Astrocyte (in vitro differentiated cells and primary cell): ENCODE results near the gene CNST. TPM values are rescaled to one million over a fixed set of nuclear protein-coding genes. Genes with fewer than 3 reads are reported as not detected.
"Not testable (repeated sequence)": the region's sequence is repeated elsewhere in the genome, so short reads cannot be mapped to it uniquely, and the experiment has no call there.

ENCODE experiments used
- DNase-seq: peaks from one replicate; pipeline ENCODE4 v3.0.0-alpha.2; 2010; ENCODE audit warnings: low read depth
- FAIRE-seq: peaks from 2 replicates; lab custom pipeline; 2011; peaks lifted over from hg19 to GRCh38; lab: Jason Lieb, UNC
- H2AFZ ChIP-seq: 2 replicates; pipeline ENCODE4 v1.6.0; 2012; ENCODE audit warnings: low read depth, low read length, inconsistent platforms
- H3K27ac ChIP-seq: 2 replicates; pipeline ENCODE4 v1.5.1; 2011; ENCODE audit warnings: low read depth, low read length, inconsistent platforms
- H3K27me3 ChIP-seq: 2 replicates; pipeline ENCODE4 v1.6.0; 2011; ENCODE audit warnings: low read length, inconsistent platforms; ENCODE audit not compliant: insufficient read depth
- H3K36me3 ChIP-seq: 2 replicates; pipeline ENCODE4 v1.5.1; 2011; ENCODE audit warnings: low read length, inconsistent platforms; ENCODE audit not compliant: insufficient read depth
- H3K4me1 ChIP-seq: 2 replicates; pipeline ENCODE4 v1.5.1; 2011; ENCODE audit warnings: low read length, inconsistent platforms; ENCODE audit not compliant: insufficient read depth
- H3K4me2 ChIP-seq: 2 replicates; pipeline ENCODE4 v1.6.0; 2012; ENCODE audit warnings: low read length, inconsistent platforms
- H3K4me3 ChIP-seq: 2 replicates; pipeline ENCODE4 v1.5.1; 2011; ENCODE audit warnings: low read depth, mild to moderate bottlenecking, low read length, inconsistent platforms; ENCODE audit not compliant: insufficient read depth
- H3K79me2 ChIP-seq: 2 replicates; pipeline ENCODE4 v1.6.0; 2012; ENCODE audit warnings: mild to moderate bottlenecking, low read length, inconsistent platforms; ENCODE audit not compliant: insufficient read depth
- H3K9ac ChIP-seq: 2 replicates; pipeline ENCODE4 v1.6.0; 2012; ENCODE audit warnings: mild to moderate bottlenecking, low read length, inconsistent platforms
- H3K9me3 ChIP-seq: 2 replicates; pipeline ENCODE4 v1.5.1; 2012; ENCODE audit warnings: low read depth, mild to moderate bottlenecking, low read length, inconsistent platforms; ENCODE audit not compliant: insufficient read depth
- H4K20me1 ChIP-seq: 2 replicates; pipeline ENCODE4 v1.6.0; 2012; ENCODE audit warnings: low read length, inconsistent platforms; ENCODE audit not compliant: insufficient read depth
- H3K27ac Mint-ChIP-seq: one replicate; pipeline ENCODE4 v1.8.0; 2021; ENCODE audit warnings: mild to moderate bottlenecking, mixed read lengths; ENCODE audit not compliant: unreplicated experiment
- H3K27me3 Mint-ChIP-seq: one replicate; pipeline ENCODE4 v1.8.0; 2021; ENCODE audit warnings: low read depth, mixed read lengths; ENCODE audit not compliant: unreplicated experiment
- H3K36me3 Mint-ChIP-seq: one replicate; pipeline ENCODE4 v1.8.0; 2021; ENCODE audit warnings: low read depth, mixed read lengths; ENCODE audit not compliant: unreplicated experiment
- H3K4me1 Mint-ChIP-seq: one replicate; pipeline ENCODE4 v1.8.0; 2021; ENCODE audit warnings: low read depth, mixed read lengths; ENCODE audit not compliant: unreplicated experiment
- H3K4me3 Mint-ChIP-seq: one replicate; pipeline ENCODE4 v1.8.0; 2021; ENCODE audit warnings: mild to moderate bottlenecking, moderate library complexity, mixed read lengths; ENCODE audit not compliant: unreplicated experiment
- H3K9me3 Mint-ChIP-seq: one replicate; pipeline ENCODE4 v1.8.0; 2021; ENCODE audit warnings: mild to moderate bottlenecking, mixed read lengths; ENCODE audit not compliant: unreplicated experiment
- EZH2 ChIP-seq: IDR thresholded peaks from 2 replicates; pipeline ENCODE4 v1.6.1; 2012; ENCODE audit warnings: mild to moderate bottlenecking, low read length, inconsistent platforms; ENCODE audit not compliant: insufficient read depth
- total RNA-seq: library from RNA; stranded (reverse); gene quantifications from 2 replicates; pipeline ENCODE4 v1.2.1, GENCODE V29; 2021
- TF ChIP-seq, protein P1 (sequence below): IDR thresholded peaks from 2 replicates; pipeline ENCODE4 v1.5.1; 2011; ENCODE audit warnings: low read depth, mild to moderate bottlenecking, inconsistent platforms, low read length, moderate library complexity; ENCODE audit not compliant: insufficient read depth

CNST gene
- total RNA-seq, 1 donor from 2014 or later = 19.8 TPM

- H4K20me1 ChIP-seq = no peaks in the 10 kb centered on the region
- peak overlapping the region; percentile 9 for H3K4me3 Mint-ChIP-seq
- no peak for FAIRE-seq
Observed at GRCh38 chr1:246711548-246712003, 145.3 kb downstream of the CNST start.

GRCh38 chr1:246712428-246712827 is 146.2 kb downstream of the CNST start:
- peaks cover 33% of the 10 kb centered on the region for H3K27me3 Mint-ChIP-seq
- DNase-seq, H3K27me3 ChIP-seq, H3K4me2 ChIP-seq, H4K20me1 ChIP-seq, H3K27ac ChIP-seq, H3K9ac ChIP-seq, H3K79me2 ChIP-seq, H3K4me3 ChIP-seq, H3K36me3 ChIP-seq, H3K9me3 ChIP-seq, H3K4me1 ChIP-seq, H3K27ac Mint-ChIP-seq, FAIRE-seq, H3K36me3 Mint-ChIP-seq, H2AFZ ChIP-seq, H3K4me3 Mint-ChIP-seq, H3K4me1 Mint-ChIP-seq: not testable (repeated sequence)
- H3K9me3 Mint-ChIP-seq = peaks cover 43% of the 10 kb centered on the region

More at GRCh38 chr1:246711548-246712003, 145.3 kb downstream of the CNST start:
- Histone ChIP-seq H3K27ac (no peak overlapping the region), H3K4me2 (no peak overlapping the region), H3K4me3 (no peak overlapping the region), H2AFZ (no peak overlapping the region), H3K79me2 (no peaks in the 10 kb centered on the region), H3K9ac (no peak overlapping the region), H3K4me1 (no peaks in the 10 kb centered on the region), H3K27me3 (no peaks in the 10 kb centered on the region), H3K9me3 (no peaks in the 10 kb centered on the region), H3K36me3 (no peaks in the 10 kb centered on the region)
- Mint-ChIP-seq H3K27me3 (peaks cover 33% of the 10 kb centered on the region), H3K27ac (no peak overlapping the region), H3K9me3 (peaks cover 40% of the 10 kb centered on the region), H3K4me1 (no peaks in the 10 kb centered on the region), H3K36me3 (peaks cover 3% of the 10 kb centered on the region)
- TF ChIP-seq, protein P1, sequence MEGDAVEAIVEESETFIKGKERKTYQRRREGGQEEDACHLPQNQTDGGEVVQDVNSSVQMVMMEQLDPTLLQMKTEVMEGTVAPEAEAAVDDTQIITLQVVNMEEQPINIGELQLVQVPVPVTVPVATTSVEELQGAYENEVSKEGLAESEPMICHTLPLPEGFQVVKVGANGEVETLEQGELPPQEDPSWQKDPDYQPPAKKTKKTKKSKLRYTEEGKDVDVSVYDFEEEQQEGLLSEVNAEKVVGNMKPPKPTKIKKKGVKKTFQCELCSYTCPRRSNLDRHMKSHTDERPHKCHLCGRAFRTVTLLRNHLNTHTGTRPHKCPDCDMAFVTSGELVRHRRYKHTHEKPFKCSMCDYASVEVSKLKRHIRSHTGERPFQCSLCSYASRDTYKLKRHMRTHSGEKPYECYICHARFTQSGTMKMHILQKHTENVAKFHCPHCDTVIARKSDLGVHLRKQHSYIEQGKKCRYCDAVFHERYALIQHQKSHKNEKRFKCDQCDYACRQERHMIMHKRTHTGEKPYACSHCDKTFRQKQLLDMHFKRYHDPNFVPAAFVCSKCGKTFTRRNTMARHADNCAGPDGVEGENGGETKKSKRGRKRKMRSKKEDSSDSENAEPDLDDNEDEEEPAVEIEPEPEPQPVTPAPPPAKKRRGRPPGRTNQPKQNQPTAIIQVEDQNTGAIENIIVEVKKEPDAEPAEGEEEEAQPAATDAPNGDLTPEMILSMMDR = no peak
- no peak for TF ChIP-seq EZH2
- no peak for DNase-seq

Other genes with a start within 250 kb of the CNST start
- 73.3 and 80.8 TPM in 2 replicates for gene SMYD3, start 59.2 kb upstream of the CNST start, total RNA-seq
- 16.3 and 17.3 TPM in 2 replicates for gene TFB2M, start 195 bp upstream of the CNST start, total RNA-seq
- gene SCCPDH, start 158.0 kb downstream of the CNST start, total RNA-seq = 23.9 and 25.0 TPM in 2 replicates